Dendritic cell treated with granulocyte-macrophage colony-stimulating factor and Interleukin-4, amounts not matched to agents 40 ng/mL and 50 ng/mL, for 4 days (primary cell): ENCODE measurements around the gene SSBP4.

ENCODE experiments used
- H3K27ac Mint-ChIP-seq: one replicate; pipeline ENCODE4 v1.8.0; 2022; ENCODE audit warnings: mild to moderate bottlenecking, mixed read lengths
- H3K27me3 Mint-ChIP-seq: one replicate; pipeline ENCODE4 v1.8.0; 2022; ENCODE audit warnings: mild to moderate bottlenecking, mixed read lengths
- H3K36me3 Mint-ChIP-seq: one replicate; pipeline ENCODE4 v1.8.0; 2022; ENCODE audit warnings: low read depth, mixed read lengths
- H3K4me1 Mint-ChIP-seq: one replicate; pipeline ENCODE4 v1.8.0; 2022; ENCODE audit warnings: low read depth, mixed read lengths
- H3K4me3 Mint-ChIP-seq: one replicate; pipeline ENCODE4 v1.8.0; 2022; ENCODE audit warnings: mild to moderate bottlenecking, moderate library complexity, mixed read lengths
- H3K9me3 Mint-ChIP-seq: one replicate; pipeline ENCODE4 v1.8.0; 2022; ENCODE audit warnings: mixed read lengths
- intact Hi-C: fragments of 100-400 bp; cut with micrococcal nuclease; formaldehyde crosslinking; loops from one replicate; pipeline ENCODE4 v1.15.0; 2022

SSBP4 gene

GRCh38 chr19:18419699-18420460 is 682 bp downstream of the SSBP4 start:
- peak overlapping the region; percentile 83 for H3K4me3 Mint-ChIP-seq
- intact Hi-C loops, result loop anchor here (5.0 kb wide), 2 partner anchors 138 to 218 kb away; partner anchors contain the start of genes JUND and RAB3A
- peaks cover 88% of the 10 kb centered on the region for H3K4me1 Mint-ChIP-seq
- no peaks in the 10 kb centered on the region for H3K9me3 Mint-ChIP-seq
- H3K27ac Mint-ChIP-seq, result peak overlapping the region; percentile 95
- H3K27me3 Mint-ChIP-seq, result no peaks in the 10 kb centered on the region
- H3K36me3 Mint-ChIP-seq, result peaks cover 36% of the 10 kb centered on the region

GRCh38 chr19:18420930-18421329 is 1.7 kb downstream of the SSBP4 start:
- no peaks in the 10 kb centered on the region for H3K27me3 Mint-ChIP-seq
- no peaks in the 10 kb centered on the region for H3K9me3 Mint-ChIP-seq
- intact Hi-C loops, result no loop called here
- H3K4me1 Mint-ChIP-seq, result peaks cover 88% of the 10 kb centered on the region
- H3K36me3 Mint-ChIP-seq, result peaks cover 41% of the 10 kb centered on the region
- H3K27ac Mint-ChIP-seq, result peak overlapping the region; percentile 78
- H3K4me3 Mint-ChIP-seq, result peak overlapping the region; percentile 83

GRCh38 chr19:18421371-18421959 is 2.3 kb downstream of the SSBP4 start:
- Mint-ChIP-seq H3K27ac (peak overlapping the region; percentile 78), H3K4me3 (no peak overlapping the region), H3K36me3 (peaks cover 45% of the 10 kb centered on the region), H3K4me1 (peaks cover 88% of the 10 kb centered on the region), H3K27me3 (no peaks in the 10 kb centered on the region), H3K9me3 (no peaks in the 10 kb centered on the region)
- intact Hi-C loops, result no loop called here

GRCh38 chr19:18422530-18423191 is 3.5 kb downstream of the SSBP4 start:
- Mint-ChIP-seq H3K4me3 (no peak overlapping the region), H3K27me3 (no peaks in the 10 kb centered on the region), H3K27ac (no peak overlapping the region), H3K4me1 (peaks cover 79% of the 10 kb centered on the region), H3K36me3 (peaks cover 56% of the 10 kb centered on the region), H3K9me3 (no peaks in the 10 kb centered on the region)
- intact Hi-C loops, result no loop called here

- Mint-ChIP-seq H3K27me3 (no peaks in the 10 kb centered on the region), H3K9me3 (no peaks in the 10 kb centered on the region), H3K36me3 (peaks cover 64% of the 10 kb centered on the region), H3K4me1 (peaks cover 76% of the 10 kb centered on the region), H3K27ac (peak overlapping the region; percentile 20), H3K4me3 (no peak overlapping the region)
- intact Hi-C loops, result no loop called here
These were observed 4.2 kb downstream of the SSBP4 start for GRCh38 chr19:18423258-18424020.

- Mint-ChIP-seq H3K4me3 (no peak overlapping the region), H3K9me3 (no peaks in the 10 kb centered on the region), H3K27me3 (no peaks in the 10 kb centered on the region), H3K36me3 (peaks cover 65% of the 10 kb centered on the region), H3K4me1 (peaks cover 75% of the 10 kb centered on the region), H3K27ac (peak overlapping the region; percentile 20)
- intact Hi-C loops, result no loop called here
These were observed 5.1 kb downstream of the SSBP4 start for GRCh38 chr19:18424122-18424889.

- Mint-ChIP-seq H3K9me3 (no peaks in the 10 kb centered on the region), H3K4me1 (peaks cover 74% of the 10 kb centered on the region), H3K27ac (no peak overlapping the region), H3K27me3 (no peaks in the 10 kb centered on the region), H3K36me3 (peaks cover 62% of the 10 kb centered on the region), H3K4me3 (no peak overlapping the region)
- intact Hi-C loops, result no loop called here
These were observed 5.8 kb downstream of the SSBP4 start for GRCh38 chr19:18424890-18425514.

GRCh38 chr19:18425515-18426415 is 6.6 kb downstream of the SSBP4 start:
- Mint-ChIP-seq H3K36me3 (peaks cover 64% of the 10 kb centered on the region), H3K27ac (peak overlapping the region; percentile 5), H3K4me1 (peaks cover 71% of the 10 kb centered on the region), H3K27me3 (no peaks in the 10 kb centered on the region), H3K9me3 (no peaks in the 10 kb centered on the region), H3K4me3 (no peak overlapping the region)
- intact Hi-C loops, result no loop called here

GRCh38 chr19:18426416-18426767 is 7.2 kb downstream of the SSBP4 start:
- Mint-ChIP-seq H3K4me1 (peaks cover 66% of the 10 kb centered on the region), H3K9me3 (no peaks in the 10 kb centered on the region), H3K27ac (peak overlapping the region; percentile 5), H3K4me3 (no peak overlapping the region), H3K27me3 (no peaks in the 10 kb centered on the region), H3K36me3 (peaks cover 69% of the 10 kb centered on the region)
- intact Hi-C loops, result no loop called here

GRCh38 chr19:18427080-18427742 is 8.0 kb downstream of the SSBP4 start:
- H3K27me3 Mint-ChIP-seq, result peaks cover 6% of the 10 kb centered on the region
- H3K27ac Mint-ChIP-seq, result no peak overlapping the region
- H3K36me3 Mint-ChIP-seq, result peaks cover 72% of the 10 kb centered on the region
- H3K4me3 Mint-ChIP-seq, result no peak overlapping the region
- peaks cover 66% of the 10 kb centered on the region for H3K4me1 Mint-ChIP-seq
- intact Hi-C loops, result no loop called here
- no peaks in the 10 kb centered on the region for H3K9me3 Mint-ChIP-seq

GRCh38 chr19:18427743-18428113 is 8.5 kb downstream of the SSBP4 start:
- intact Hi-C loops, result no loop called here
- no peak overlapping the region for H3K4me3 Mint-ChIP-seq
- H3K27ac Mint-ChIP-seq, result no peak overlapping the region
- no peaks in the 10 kb centered on the region for H3K9me3 Mint-ChIP-seq
- H3K36me3 Mint-ChIP-seq, result peaks cover 72% of the 10 kb centered on the region
- peaks cover 6% of the 10 kb centered on the region for H3K27me3 Mint-ChIP-seq
- H3K4me1 Mint-ChIP-seq, result peaks cover 67% of the 10 kb centered on the region
